Lower lobe of right lung (tissue), 2 donors: ENCODE measurements around the gene ACAD11. TPM values are rescaled to one million over a fixed set of nuclear protein-coding genes. Genes with fewer than 3 reads are reported as not detected.

Experiments
- ATAC-seq, 2 donors: fragments of 200-7000 bp; cut with Tn5 transposase; one replicate each; pipeline ENCODE4 v1.9.1; 2020 to 2022; ENCODE audit warnings: mild to moderate bottlenecking in 2 of 2, moderate library complexity in 2 of 2
- DNase-seq: peaks from one replicate; pipeline ENCODE4 v3.0.0-alpha.2; 2020
- H3K27ac ChIP-seq: fragments of 200-600 bp; one replicate; pipeline ENCODE4 v1.8.0; 2022
- H3K27me3 ChIP-seq: fragments of 200-600 bp; one replicate; pipeline ENCODE4 v1.8.0; 2022; ENCODE audit warnings: low read depth
- H3K36me3 ChIP-seq: fragments of 200-600 bp; one replicate; pipeline ENCODE4 v1.8.0; 2022; ENCODE audit warnings: mild to moderate bottlenecking
- H3K4me1 ChIP-seq: fragments of 200-600 bp; one replicate; pipeline ENCODE4 v1.8.0; 2022
- H3K4me3 ChIP-seq: fragments of 200-600 bp; one replicate; pipeline ENCODE4 v1.8.0; 2022; ENCODE audit warnings: mild to moderate bottlenecking
- H3K9me3 ChIP-seq: fragments of 200-600 bp; one replicate; pipeline ENCODE4 v1.8.0; 2022
- CTCF ChIP-seq: fragments of 200-600 bp; IDR thresholded peaks from one replicate; pipeline ENCODE4 v1.8.0; 2022; ENCODE audit warnings: antibody characterized with exemption, mild to moderate bottlenecking
- intact Hi-C: fragments of 100-400 bp; cut with DNase I; formaldehyde crosslinking; loops from one replicate; pipeline ENCODE4 v1.11.0; 2022
- total RNA-seq: library from RNA; stranded (reverse); fragmentation: NEBNext Ultra II Directional; extraction: Animal tissue kit (Norgen Biotek cat#: 25700); gene quantifications from one replicate; pipeline ENCODE4 v1.2.1, GENCODE V29; 2021
- donor health status: DM: no; HTN: yes; CAD: no; lungs with severe emphysema.

Gene ACAD11
- total RNA-seq, 1 donor from 2014 or later: 17.7 TPM

- Histone ChIP-seq H3K27me3 (no peaks in the 10 kb centered on the region), H3K4me1 (peaks cover 37% of the 10 kb centered on the region), H3K9me3 (no peaks in the 10 kb centered on the region), H3K36me3 (no peaks in the 10 kb centered on the region), H3K27ac (no peak overlapping the region), H3K4me3 (peak overlapping the region; percentile 89)
- TF ChIP-seq CTCF: no peak
- intact Hi-C loops: no loop called here
- DNase-seq (no peak), ATAC-seq (no peak)
These were observed 1.5 kb downstream of the ACAD11 start for GRCh38 chr3:132657869-132658747.

GRCh38 chr3:132655471-132655870 lies 4.1 kb downstream of the ACAD11 start:
- H3K4me3 ChIP-seq: no peak overlapping the region
- intact Hi-C loops: no loop called here
- H3K4me1 ChIP-seq: peaks cover 20% of the 10 kb centered on the region
- no peak for DNase-seq
- no peaks in the 10 kb centered on the region for H3K27me3 ChIP-seq
- H3K27ac ChIP-seq: no peak overlapping the region
- TF ChIP-seq CTCF: no peak
- no peaks in the 10 kb centered on the region for H3K36me3 ChIP-seq
- no peak for ATAC-seq
- H3K9me3 ChIP-seq: no peaks in the 10 kb centered on the region

- no peaks in the 10 kb centered on the region for H3K9me3 ChIP-seq
- H3K4me1 ChIP-seq: peaks cover 20% of the 10 kb centered on the region
- intact Hi-C loops: no loop called here
- no peak overlapping the region for H3K27ac ChIP-seq
- no peak overlapping the region for H3K4me3 ChIP-seq
- TF ChIP-seq CTCF: no peak
- H3K36me3 ChIP-seq: no peaks in the 10 kb centered on the region
- no peak for ATAC-seq
- no peaks in the 10 kb centered on the region for H3K27me3 ChIP-seq
- no peak for DNase-seq
These were observed 4.9 kb downstream of the ACAD11 start for GRCh38 chr3:132654721-132655120.

GRCh38 chr3:132654190-132654589 lies 5.4 kb downstream of the ACAD11 start:
- Histone ChIP-seq H3K9me3 (no peaks in the 10 kb centered on the region), H3K36me3 (no peaks in the 10 kb centered on the region)
- ATAC-seq: no peak

GRCh38 chr3:132652640-132653270 lies 6.9 kb downstream of the ACAD11 start:
- no peak for TF ChIP-seq CTCF
- peaks cover 7% of the 10 kb centered on the region for H3K4me1 ChIP-seq
- H3K27ac ChIP-seq: no peak overlapping the region
- no peak for ATAC-seq
- no peaks in the 10 kb centered on the region for H3K9me3 ChIP-seq
- H3K27me3 ChIP-seq: no peaks in the 10 kb centered on the region
- H3K36me3 ChIP-seq: no peaks in the 10 kb centered on the region
- DNase-seq: no peak
- no peak overlapping the region for H3K4me3 ChIP-seq
- intact Hi-C loops: no loop called here

More at GRCh38 chr3:132654190-132654589, 5.4 kb downstream of the ACAD11 start:
- intact Hi-C loops: no loop called here
- H3K4me1 ChIP-seq: peaks cover 20% of the 10 kb centered on the region
- DNase-seq: no peak
- no peak overlapping the region for H3K4me3 ChIP-seq
- no peaks in the 10 kb centered on the region for H3K27me3 ChIP-seq
- no peak for TF ChIP-seq CTCF
- H3K27ac ChIP-seq: no peak overlapping the region
